H1 (cell line): ENCODE measurements around the gene ADO. TPM values are rescaled to one million over a fixed set of nuclear protein-coding genes. Genes with fewer than 3 reads are reported as not detected.

Experiments
- CTCF ChIA-PET: fragments of 300-600 bp; sonication (Branson Sonifier 250); formaldehyde crosslinking; loops from one replicate; lab custom pipeline; 2021; ENCODE audit not compliant: partially characterized antibody; lab: Charles Lee
- POLR2A ChIA-PET: fragments of 300-600 bp; sonication (Branson Sonifier 250); formaldehyde crosslinking; loops from one replicate; lab custom pipeline; 2021; ENCODE audit warnings: inconsistent platforms; ENCODE audit not compliant: partially characterized antibody; lab: Charles Lee
- DNase-seq, 2 experiments: peaks; one replicate each; pipeline versions ENCODE4 v3.0.0 to v3.0.0-alpha.2; 2010 to 2022; ENCODE audit warnings: low spot score in 2 of 2, low read depth in 1 of 2, mixed read lengths in 1 of 2
- FAIRE-seq: peaks from 2 replicates; lab custom pipeline; 2011; peaks lifted over from hg19 to GRCh38; lab: Jason Lieb, UNC
- H2AFZ ChIP-seq: 2 replicates; pipeline ENCODE4 v1.8.1; 2012; ENCODE audit warnings: low read length, inconsistent platforms
- H2AK5ac ChIP-seq: 2 replicates; pipeline ENCODE4 v1.6.1; 2013; ENCODE audit warnings: low read depth, low read length
- H2BK120ac ChIP-seq: replicated peaks from 2 replicates; pipeline ENCODE3; 2013; ENCODE audit warnings: low read depth, low read length, inconsistent platforms
- H2BK12ac ChIP-seq: 2 replicates; pipeline ENCODE4 v1.6.1; 2013; ENCODE audit warnings: low read depth, low read length
- H2BK15ac ChIP-seq: 2 replicates; pipeline ENCODE4 v1.6.1; 2013; ENCODE audit warnings: low read length
- H2BK20ac ChIP-seq: 2 replicates; pipeline ENCODE4 v1.6.1; 2013; ENCODE audit warnings: low read length
- H2BK5ac ChIP-seq: 2 replicates; pipeline ENCODE4 v1.6.1; 2013; ENCODE audit warnings: low read depth, low read length
- H3K14ac ChIP-seq: 2 replicates; pipeline ENCODE4 v1.6.1; 2013; ENCODE audit warnings: inconsistent platforms; ENCODE audit not compliant: insufficient read length
- H3K18ac ChIP-seq: 2 replicates; pipeline ENCODE4 v1.6.1; 2013; ENCODE audit warnings: low read length; ENCODE audit errors: extremely low read depth
- H3K23ac ChIP-seq: 2 replicates; pipeline ENCODE4 v1.6.1; 2013; ENCODE audit warnings: inconsistent platforms; ENCODE audit not compliant: insufficient read length
- H3K23me2 ChIP-seq: 2 replicates; pipeline ENCODE4 v1.6.1; 2013; ENCODE audit warnings: low read depth, low read length
- H3K27ac ChIP-seq: 2 replicates; pipeline ENCODE4 v1.6.1; 2011; ENCODE audit warnings: low read depth, low read length, inconsistent platforms
- H3K27me3 ChIP-seq, 4 experiments: replicated peaks in 1 of 4; 1 replicate in 1 of 4; 2 replicates in 3 of 4; pipeline versions ENCODE4 v1.6.1 to v1.8.1; 2011 to 2013; ENCODE audit warnings: low read length in 3 of 4, mild to moderate bottlenecking in 3 of 4, inconsistent platforms in 2 of 4, mixed read lengths in 2 of 4, moderate library complexity in 1 of 4; ENCODE audit not compliant: control insufficient read depth in 3 of 4, insufficient read depth in 3 of 4; ENCODE audit errors: extremely low read depth in 1 of 4
- H3K36me3 ChIP-seq, 4 experiments: 2 replicates each; pipeline versions ENCODE4 v1.6.1 to v1.8.1; 2011 to 2013; ENCODE audit warnings: mild to moderate bottlenecking in 4 of 4, low read length in 3 of 4, moderate library complexity in 2 of 4, control low read depth in 1 of 4, inconsistent platforms in 1 of 4; ENCODE audit not compliant: insufficient read depth in 4 of 4, control insufficient read depth in 2 of 4
- H3K4ac ChIP-seq: replicated peaks from 2 replicates; pipeline ENCODE3; 2013; ENCODE audit warnings: low read length, low read depth, mixed read lengths, inconsistent platforms; ENCODE audit not compliant: insufficient read length
- H3K4me1 ChIP-seq, 4 experiments: replicated peaks in 1 of 4; 1 replicate in 1 of 4; 2 replicates in 3 of 4; pipeline versions ENCODE4 v1.6.1 to v1.8.1; 2011 to 2013; ENCODE audit warnings: low read length in 3 of 4, inconsistent platforms in 2 of 4, mixed read lengths in 1 of 4; ENCODE audit not compliant: insufficient read depth in 4 of 4, control insufficient read depth in 3 of 4
- H3K4me2 ChIP-seq, 2 experiments: 2 replicates each; pipeline versions ENCODE4 v1.6.1 to v1.8.1; 2011 to 2013; ENCODE audit warnings: low read depth in 2 of 2, low read length in 2 of 2, control low read depth in 1 of 2, inconsistent platforms in 1 of 2, mild to moderate bottlenecking in 1 of 2; ENCODE audit not compliant: insufficient read depth in 1 of 2
- H3K4me3 ChIP-seq, 4 experiments: fragments of 200-600, 300-600 bp in 1 of 4; sonication (generic), shearing (Covaris generic), sonication (Bioruptor Twin) in 1 of 4; 2 replicates each; pipeline versions ENCODE4 v1.5.1 to v1.8.1; 2011 to 2016; ENCODE audit warnings: low read length in 4 of 4, low read depth in 3 of 4, control low read depth in 2 of 4, inconsistent platforms in 2 of 4, mild to moderate bottlenecking in 2 of 4, mixed read lengths in 1 of 4, moderate library complexity in 1 of 4; ENCODE audit not compliant: insufficient read depth in 2 of 4; ENCODE audit errors: extremely low read depth in 1 of 4
- H3K56ac ChIP-seq: replicated peaks from 2 replicates; pipeline ENCODE3; 2013; ENCODE audit warnings: low read depth, mild to moderate bottlenecking, mixed read lengths, low read length, inconsistent platforms; ENCODE audit not compliant: insufficient read length
- H3K79me1 ChIP-seq: 2 replicates; pipeline ENCODE4 v1.6.1; 2013; ENCODE audit warnings: low read depth, low read length, control low read depth
- H3K79me2 ChIP-seq, 2 experiments: 2 replicates each; pipeline versions ENCODE4 v1.6.1 to v1.8.1; 2012 to 2013; ENCODE audit warnings: low read length in 2 of 2, mild to moderate bottlenecking in 2 of 2, inconsistent platforms in 1 of 2; ENCODE audit not compliant: insufficient read depth in 2 of 2, control insufficient read depth in 1 of 2
- H3K9ac ChIP-seq, 4 experiments: replicated peaks in 1 of 4; 1 replicate in 1 of 4; 2 replicates in 3 of 4; pipeline versions ENCODE4 v1.6.1 to v1.8.1; 2011 to 2013; ENCODE audit warnings: low read depth in 3 of 4, low read length in 3 of 4, control low read depth in 2 of 4, mild to moderate bottlenecking in 2 of 4, moderate library complexity in 2 of 4, inconsistent platforms in 1 of 4; ENCODE audit errors: extremely low read depth in 1 of 4
- H3K9me3 ChIP-seq, 2 experiments: 2 replicates each; pipeline versions ENCODE4 v1.6.1 to v1.8.1; 2012 to 2013; ENCODE audit warnings: mild to moderate bottlenecking in 2 of 2, moderate library complexity in 2 of 2, control low read depth in 1 of 2, inconsistent platforms in 1 of 2, low read depth in 1 of 2, low read length in 1 of 2, mixed read lengths in 1 of 2; ENCODE audit not compliant: insufficient read depth in 2 of 2
- H4K20me1 ChIP-seq, 2 experiments: replicated peaks in 1 of 2; 2 replicates each; pipeline versions ENCODE3 to v1.8.1; 2011 to 2013; ENCODE audit warnings: inconsistent platforms in 2 of 2, low read length in 2 of 2, mild to moderate bottlenecking in 1 of 2; ENCODE audit not compliant: insufficient read depth in 2 of 2, control insufficient read depth in 1 of 2
- H4K5ac ChIP-seq: 2 replicates; pipeline ENCODE4 v1.6.1; 2013; ENCODE audit warnings: low read length, low read depth, mixed read lengths, inconsistent platforms; ENCODE audit not compliant: insufficient read length
- H4K8ac ChIP-seq: 2 replicates; pipeline ENCODE4 v1.8.0; 2013; ENCODE audit warnings: mild to moderate bottlenecking, moderate library complexity, low read length, inconsistent platforms; ENCODE audit not compliant: insufficient read depth; ENCODE audit errors: extremely low read depth
- H4K91ac ChIP-seq: replicated peaks from 2 replicates; pipeline ENCODE3; 2013; ENCODE audit warnings: low read length, mixed read lengths, inconsistent platforms; ENCODE audit not compliant: insufficient read length
- CEBPB ChIP-seq: IDR thresholded peaks from 2 replicates; pipeline ENCODE4 v1.6.1; 2012; ENCODE audit warnings: low read depth, low read length
- CHD2 ChIP-seq: IDR thresholded peaks from 2 replicates; pipeline ENCODE4 v1.6.1; 2012; ENCODE audit warnings: low read length, improper control_type of control experiment
- CTBP2 ChIP-seq: IDR thresholded peaks from 2 replicates; pipeline ENCODE4 v1.7.0; 2011; ENCODE audit warnings: borderline replicate concordance, mild to moderate bottlenecking, moderate library complexity, mixed read lengths, low read length; ENCODE audit not compliant: insufficient read depth, insufficient read length
- CTCF ChIP-seq, 3 experiments: IDR thresholded peaks; 1 replicate in 2 of 3; 2 replicates in 1 of 3; pipeline versions ENCODE4 v1.5.1 to v1.6.1; 2011; ENCODE audit warnings: low read length in 3 of 3, mild to moderate bottlenecking in 3 of 3, inconsistent platforms in 2 of 3, low read depth in 1 of 3, moderate library complexity in 1 of 3; ENCODE audit not compliant: insufficient read depth in 1 of 3; ENCODE audit errors: control extremely low read depth in 1 of 3
- EP300 ChIP-seq, 2 experiments: IDR thresholded peaks; 1 replicate in 1 of 2; 2 replicates in 1 of 2; pipeline ENCODE4 v1.6.1; 2011 to 2012; ENCODE audit warnings: low read depth in 2 of 2, low read length in 2 of 2, mild to moderate bottlenecking in 2 of 2, borderline replicate concordance in 1 of 2, inconsistent platforms in 1 of 2, moderate library complexity in 1 of 2
- EZH2 ChIP-seq: fragments of 200-600 bp; sonication (generic); IDR thresholded peaks from 2 replicates; pipeline ENCODE4 v1.7.1; 2012; ENCODE audit warnings: low read depth, mild to moderate bottlenecking, moderate library complexity, low read length, inconsistent platforms; ENCODE audit not compliant: severe bottlenecking
- JUND ChIP-seq: IDR thresholded peaks from 2 replicates; pipeline ENCODE4 v1.6.1; 2011; ENCODE audit warnings: mild to moderate bottlenecking, improper control_type of control experiment, low read length
- MAX ChIP-seq: IDR thresholded peaks from 2 replicates; pipeline ENCODE4 v1.6.1; 2012; ENCODE audit warnings: inconsistent platforms
- RNF2 ChIP-seq: fragments of 200-900, 300-1000 bp; sonication (generic); IDR thresholded peaks from 2 replicates; pipeline ENCODE4 v1.7.1; 2016; ENCODE audit warnings: borderline replicate concordance, low read depth, mild to moderate bottlenecking, antibody characterized with exemption, low read length; ENCODE audit not compliant: poor library complexity, severe bottlenecking; ENCODE audit errors: missing control alignments
- SP1 ChIP-seq: IDR thresholded peaks from 2 replicates; pipeline ENCODE4 v1.6.1; 2011; ENCODE audit warnings: low read depth, low read length
- SUZ12 ChIP-seq: fragments of 200-600 bp; sonication (generic); IDR thresholded peaks from 2 replicates; pipeline ENCODE4 v1.6.1; 2012; ENCODE audit warnings: mild to moderate bottlenecking, inconsistent platforms, low read length, moderate library complexity, mixed read lengths
- WGBS, 2 experiments: shearing (Covaris generic) in 1 of 2; methylation state at CpG; one replicate each; pipeline versions ENCODE4 v1.1.6 to v1.1.7; 2013 to 2015; ENCODE audit warnings: low lambda C conversion rate in 2 of 2, mixed read lengths in 2 of 2, inconsistent platforms in 1 of 2, low coverage in 1 of 2, missing lambda C conversion rate in 1 of 2; ENCODE audit not compliant: insufficient replicate concordance in 2 of 2, insufficient coverage in 1 of 2, insufficient read length in 1 of 2; ENCODE audit errors: extremely low coverage in 1 of 2, missing lambda C conversion rate in 1 of 2; 5-methylcytosine and 5-hydroxymethylcytosine counted together
- polyA plus RNA-seq, 7 experiments: library from polyadenylated mRNA; depleted of rRNA in 3 of 7; stranded (reverse) in 5 of 7; unstranded in 2 of 7; fragments of >200 nt in 5 of 7; fragments of 200-250 nt in 2 of 7; gene quantifications; 1 replicate in 5 of 7; 2 replicates in 1 of 7; 4 replicates in 1 of 7; pipeline versions ENCODE4 v1.2.1 to v1.2.3, GENCODE V29; 2011 to 2013; ENCODE audit warnings: missing spikeins in 2 of 7, mixed read lengths in 2 of 7
- total RNA-seq: library from RNA; stranded (reverse); fragmentation: NEBNext Ultra II Directional; extraction: Animal tissue kit (Norgen Biotek cat#: 25700); gene quantifications from 2 replicates; pipeline ENCODE4 v1.2.1, GENCODE V29; 2021

Gene ADO
- total and polyA plus RNA-seq, 2 of the 8 experiments (the other 6 are each of a cell fraction or from before 2014, with no cell fraction given) = 18.7 to 27.9 TPM

- H2BK15ac ChIP-seq = no peak overlapping the region
- 85% methylated on average over 2 of the region's 2 CpGs; no CpG with 5 or more reads in 1 of the 2 experiments for WGBS, 2 experiments
- H2BK120ac ChIP-seq = no peak overlapping the region
- no peak overlapping the region for H2BK12ac ChIP-seq
- no peak overlapping the region for H3K4me2 ChIP-seq
- no peaks in the 10 kb centered on the region for H3K4me1 ChIP-seq
- no peak overlapping the region for H3K9ac ChIP-seq
- no peaks in the 10 kb centered on the region for H3K79me1 ChIP-seq
- H3K14ac ChIP-seq = no peak overlapping the region
- no peaks in the 10 kb centered on the region for H4K20me1 ChIP-seq
- POLR2A ChIA-PET = no interaction called here
- no peak overlapping the region for H4K91ac ChIP-seq
- H2AK5ac ChIP-seq = no peak overlapping the region
- H2AFZ ChIP-seq = peak overlapping the region; percentile 81; the same call in 1 of the 2 replicates
- no peaks in the 10 kb centered on the region for H3K27me3 ChIP-seq
- no peak overlapping the region for H4K5ac ChIP-seq
- DNase-seq = no peak
- H2BK20ac ChIP-seq = no peak overlapping the region
- no peak overlapping the region for H3K23ac ChIP-seq
- no peak for FAIRE-seq
- CTCF ChIA-PET = interaction anchor here (1.1 to 1.8 kb wide), 3 partner anchors 21 to 253 kb away, joined by 3 to 6 read pairs (median 4); no protein-coding TSS in a partner anchor
- H3K36me3 ChIP-seq = no peaks in the 10 kb centered on the region
- no peaks in the 10 kb centered on the region for H3K9me3 ChIP-seq
- no peak overlapping the region for H3K27ac ChIP-seq
- H3K23me2 ChIP-seq = no peaks in the 10 kb centered on the region
- H3K79me2 ChIP-seq = no peaks in the 10 kb centered on the region
- H4K8ac ChIP-seq = no peak overlapping the region
- H3K56ac ChIP-seq = no peak overlapping the region
- no peak overlapping the region for H2BK5ac ChIP-seq
- no peak overlapping the region for H3K4ac ChIP-seq
- no peak overlapping the region for H3K18ac ChIP-seq
- H3K4me3 ChIP-seq = no peak overlapping the region
- TF ChIP-seq SP1 = no peak
- TF ChIP-seq CTCF (IDR thresholded peaks at IDR 0.05; ENCODE audit: control extremely low read depth in 1 of 3, insufficient read depth in 1 of 3, low read depth in 1 of 3, low read length in 3 of 3) = no peak
- TF ChIP-seq RNF2 = no peak
- TF ChIP-seq MAX = no peak
- TF ChIP-seq EP300 (IDR thresholded peaks at IDR 0.05; ENCODE audit: borderline replicate concordance in 1 of 2, low read depth in 2 of 2, low read length in 2 of 2) = no peak
- TF ChIP-seq EZH2 = no peak
- TF ChIP-seq CTBP2 = no peak
- no peak for TF ChIP-seq SUZ12
- TF ChIP-seq CHD2 = no peak
- TF ChIP-seq CEBPB = no peak
- TF ChIP-seq JUND = no peak
Observed at GRCh38 chr10:62831346-62831745, 26.8 kb downstream of the ADO start.
